ENCODE data around the gene SFN. TPM values are rescaled to one million over a fixed set of nuclear protein-coding genes. Genes with fewer than 3 reads are reported as not detected.
A peak's percentile ranks its signal among the peaks of the same experiment; 100 is the strongest.

Gene SFN
- total and polyA plus RNA-seq, 2 of the 13 experiments (the other 11 are each of a cell fraction or from before 2014, with no cell fraction given), result 4.3 to 5.6 TPM

GRCh38 chr1:26838474-26839338 is 24.2 kb upstream of the SFN start (continued):
- peak; percentile 61; the same call in 1 of the 2 replicates for TF ChIP-seq FOXP4 (CRISPR knock-in tag; IDR thresholded peaks at IDR 0.05)
- TF ChIP-seq GABPB1 (CRISPR knock-in tag; IDR thresholded peaks at IDR 0.05), result peak; percentile 61
- no peak for TF ChIP-seq ZNF337 (CRISPR knock-in tag; IDR thresholded peaks at IDR 0.05; ENCODE audit: borderline replicate concordance, low read depth)
- TF ChIP-seq ZNF788 (CRISPR knock-in tag; IDR thresholded peaks at IDR 0.05; ENCODE audit: borderline replicate concordance), result peak; percentile 76; the same call in 1 of the 2 replicates
- 0 out of 2 replicates have a peak, but pooled peaks have one; percentile 37 for TF ChIP-seq HBP1 (CRISPR knock-in tag; IDR thresholded peaks at IDR 0.05; ENCODE audit: low read depth)
- TF ChIP-seq ZNF142 (CRISPR knock-in tag; IDR thresholded peaks at IDR 0.05), result peak; percentile 29; the same call in 1 of the 2 replicates
- peak; percentile 81; the same call in 1 of the 2 replicates for TF ChIP-seq ERF (CRISPR knock-in tag; IDR thresholded peaks at IDR 0.05)
- TF ChIP-seq ZBTB25 (CRISPR knock-in tag; IDR thresholded peaks at IDR 0.05), result 0 out of 2 replicates have a peak, but pooled peaks have one; percentile 45
- peak; percentile 33; the same call in 1 of the 2 replicates for TF ChIP-seq THAP11 (CRISPR knock-in tag; IDR thresholded peaks at IDR 0.05)
- TF ChIP-seq ZNF367 (CRISPR knock-in tag; IDR thresholded peaks at IDR 0.05; ENCODE audit: borderline replicate concordance), result no peak
- TF ChIP-seq ZBTB26 (CRISPR knock-in tag; IDR thresholded peaks at IDR 0.05; ENCODE audit: borderline replicate concordance), result peak; percentile 76; the same call in 1 of the 2 replicates
- peak; percentile 71; the same call in 1 of the 2 replicates for TF ChIP-seq ZNF431 (CRISPR knock-in tag; IDR thresholded peaks at IDR 0.05; ENCODE audit: borderline replicate concordance, low read depth)
- TF ChIP-seq IKZF5 (CRISPR knock-in tag; IDR thresholded peaks at IDR 0.05), result peak; percentile 80; the same call in 1 of the 2 replicates
- TF ChIP-seq ZNF713 (CRISPR knock-in tag; IDR thresholded peaks at IDR 0.05), result 0 out of 2 replicates have a peak, but pooled peaks have one; percentile 46

Measured in HepG2 (cell line).